T-cell (primary cell): Measurements from ENCODE around the gene SLC37A1. TPM values are rescaled to one million over a fixed set of nuclear protein-coding genes. Genes with fewer than 3 reads are reported as not detected.

Experiments used
- ATAC-seq, 4 experiments: fragments of 200-7000 bp in 3 of 4; fragments of 150-1000 bp in 1 of 4; cut with Tn5 transposase; replicated peaks in 1 of 4; 1 replicate in 3 of 4; 2 replicates in 1 of 4; pipeline ENCODE4 v1.10.0; 2021; ENCODE audit warnings: moderate library complexity in 3 of 4, mild to moderate bottlenecking in 2 of 4, moderate number of reproducible peaks in 1 of 4
- CTCF ChIA-PET, 2 donors: fragments of 300-600 bp; sonication (Branson Sonifier 250); formaldehyde crosslinking; loops; one replicate each; lab custom pipeline; 2022; ENCODE audit warnings: antibody characterized with exemption in 2 of 2; lab: Charles Lee
- POLR2A ChIA-PET, 2 donors: fragments of 300-600 bp; sonication (Branson Sonifier 250); formaldehyde crosslinking; loops; one replicate each; lab custom pipeline; 2022; ENCODE audit warnings: antibody characterized with exemption in 2 of 2; lab: Charles Lee
- DNase-seq, 35 experiments: peaks; one replicate each; pipeline versions ENCODE4 v3.0.0 to v3.0.0-alpha.2; 2013 to 2023
- H3K27ac ChIP-seq: one replicate; pipeline ENCODE4 v1.5.1; 2013; ENCODE audit warnings: low read length
- H3K27me3 ChIP-seq, 2 experiments: replicated peaks in 1 of 2; 1 replicate in 1 of 2; 2 replicates in 1 of 2; pipeline versions ENCODE4 v1.6.1 to v1.7.0; 2013; ENCODE audit warnings: low read length in 1 of 2, mixed read lengths in 1 of 2; ENCODE audit not compliant: control insufficient read depth in 2 of 2, insufficient read depth in 2 of 2; ENCODE audit errors: extremely low read depth in 1 of 2
- H3K36me3 ChIP-seq, 2 donors: 1 replicate in 1 of 2; 2 replicates in 1 of 2; pipeline versions ENCODE4 v1.6.1 to v1.7.0; 2013; ENCODE audit warnings: low read length in 1 of 2; ENCODE audit not compliant: control insufficient read depth in 2 of 2, insufficient read depth in 1 of 2; ENCODE audit errors: extremely low read depth in 1 of 2
- H3K4me1 ChIP-seq, 2 experiments: 1 replicate in 1 of 2; 2 replicates in 1 of 2; pipeline versions ENCODE4 v1.6.1 to v1.7.0; 2013; ENCODE audit warnings: low read length in 2 of 2, mixed read lengths in 1 of 2; ENCODE audit not compliant: insufficient read depth in 2 of 2, control insufficient read depth in 1 of 2; ENCODE audit errors: extremely low read depth in 1 of 2
- H3K4me3 ChIP-seq, 2 donors: 1 replicate in 1 of 2; 2 replicates in 1 of 2; pipeline versions ENCODE4 v1.5.1 to v1.7.0; 2013; ENCODE audit warnings: mild to moderate bottlenecking in 2 of 2, low read length in 1 of 2, moderate library complexity in 1 of 2; ENCODE audit not compliant: control insufficient read depth in 1 of 2; ENCODE audit errors: extremely low read depth in 1 of 2
- H3K9me3 ChIP-seq: 2 replicates; pipeline ENCODE4 v1.7.0; 2013
- H3K27ac Mint-ChIP-seq, 2 donors: one replicate each; pipeline ENCODE4 v1.8.0; 2020 to 2021; ENCODE audit warnings: mild to moderate bottlenecking in 2 of 2, mixed read lengths in 2 of 2
- H3K27me3 Mint-ChIP-seq, 2 donors: one replicate each; pipeline ENCODE4 v1.8.0; 2021 to 2022; ENCODE audit warnings: mixed read lengths in 2 of 2
- H3K36me3 Mint-ChIP-seq: one replicate; pipeline ENCODE4 v1.8.0; 2021; ENCODE audit warnings: mixed read lengths
- H3K4me1 Mint-ChIP-seq, 3 donors: one replicate each; pipeline ENCODE4 v1.8.0; 2020 to 2022; ENCODE audit warnings: mixed read lengths in 3 of 3, mild to moderate bottlenecking in 1 of 3
- H3K4me3 Mint-ChIP-seq, 3 donors: one replicate each; pipeline ENCODE4 v1.8.0; 2020 to 2022; ENCODE audit warnings: mild to moderate bottlenecking in 3 of 3, mixed read lengths in 3 of 3, moderate library complexity in 3 of 3
- H3K9me3 Mint-ChIP-seq, 3 donors: one replicate each; pipeline ENCODE4 v1.8.0; 2020 to 2022; ENCODE audit warnings: mixed read lengths in 3 of 3
- WGBS: methylation state at CpG from one replicate; pipeline ENCODE4 v1.1.5; 2013; ENCODE audit warnings: missing lambda C conversion rate; ENCODE audit not compliant: insufficient coverage; 5-methylcytosine and 5-hydroxymethylcytosine counted together
- total RNA-seq, 35 experiments: library from RNA in 6 of 35; stranded (reverse) in 6 of 35; fragments of 120-200 nt in 1 of 35; gene quantifications; one replicate each; pipeline versions ENCODE4 v1.2.1 to v1.2.4 and lab custom pipeline; 2013 to 2026

The SLC37A1 gene
- total RNA-seq, 5 donors from 2014 or later (not counting 1 experiment from before 2014, with no cell fraction given) = 18.7 to 26.3 (median 22.6) TPM

- H3K4me3 Mint-ChIP-seq = no peak overlapping the region
- DNase-seq (no peak), ATAC-seq (no peak)
- Histone ChIP-seq H3K9me3 (no peaks in the 10 kb centered on the region), H3K4me3 (no peak overlapping the region), H3K27ac (no peak overlapping the region), H3K4me1 (peaks cover 0 to 4% of the 10 kb centered on the region in 2 experiments), H3K36me3 (no peaks in the 10 kb centered on the region), H3K27me3 (peaks cover 0 to 30% of the 10 kb centered on the region in 2 experiments)
- no peaks in the 10 kb centered on the region for H3K27me3 Mint-ChIP-seq
- H3K4me1 Mint-ChIP-seq = no peaks in the 10 kb centered on the region
- ChIA-PET POLR2A (no interaction called here), CTCF (interaction anchor here in 1 of 2 donors (0.6 kb wide), 1 partner anchor 222 kb away, joined by 3 read pairs; no protein-coding TSS in a partner anchor)
- 86% methylated on average over 7 of the region's 11 CpGs for WGBS
- H3K27ac Mint-ChIP-seq = no peak overlapping the region
- H3K9me3 Mint-ChIP-seq = no peaks in the 10 kb centered on the region
- no peaks in the 10 kb centered on the region for H3K36me3 Mint-ChIP-seq
These were observed 84.6 kb downstream of the SLC37A1 start for GRCh38 chr21:42598159-42598735.

DNA sequence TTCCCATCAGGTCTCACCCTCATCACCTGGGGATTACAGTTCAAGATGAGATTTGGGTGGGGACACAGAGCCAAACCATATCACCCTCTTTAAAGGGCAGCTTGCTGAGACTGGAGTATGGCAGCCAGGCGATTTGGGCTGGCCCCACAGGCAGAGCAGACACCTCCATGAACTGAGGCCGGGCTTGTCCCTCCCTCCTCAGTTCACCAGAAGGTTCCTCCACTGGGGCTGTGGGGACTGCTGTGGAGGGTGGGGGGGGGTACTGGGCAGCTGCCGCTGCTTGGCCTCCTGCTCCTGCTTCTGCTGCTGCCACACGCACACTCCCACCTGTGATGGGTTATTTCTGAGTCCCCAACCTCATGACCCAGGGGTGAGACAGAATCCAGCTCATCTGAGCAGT lies 85.8 kb downstream of the SLC37A1 start:
- no peaks in the 10 kb centered on the region for H3K27me3 Mint-ChIP-seq
- H3K4me1 Mint-ChIP-seq = no peaks in the 10 kb centered on the region
- 100% methylated on average over 1 of the region's 4 CpGs for WGBS
- DNase-seq = no peak
- ChIA-PET POLR2A (no interaction called here), CTCF (no interaction called here)
- no peak overlapping the region for H3K4me3 Mint-ChIP-seq
- Histone ChIP-seq H3K27ac (no peak overlapping the region), H3K9me3 (no peaks in the 10 kb centered on the region), H3K4me3 (no peak overlapping the region), H3K4me1 (no peaks in the 10 kb centered on the region), H3K36me3 (no peaks in the 10 kb centered on the region), H3K27me3 (peaks cover 0 to 20% of the 10 kb centered on the region in 2 experiments)
- H3K27ac Mint-ChIP-seq = no peak overlapping the region
- H3K9me3 Mint-ChIP-seq = peaks cover 0 to 7% (median 0%) of the 10 kb centered on the region in 3 donors
- no peak for ATAC-seq
- H3K36me3 Mint-ChIP-seq = no peaks in the 10 kb centered on the region

- no peak overlapping the region for H3K27ac ChIP-seq
- WGBS = 71% methylated on average over 6 of the region's 8 CpGs
- no peaks in the 10 kb centered on the region for H3K9me3 ChIP-seq
- H3K4me1 ChIP-seq = no peaks in the 10 kb centered on the region
- peaks cover 0 to 15% of the 10 kb centered on the region in 2 experiments for H3K27me3 ChIP-seq
- no peak overlapping the region for H3K4me3 Mint-ChIP-seq
- H3K36me3 Mint-ChIP-seq = no peaks in the 10 kb centered on the region
- peaks cover 0 to 7% (median 0%) of the 10 kb centered on the region in 3 donors for H3K9me3 Mint-ChIP-seq
- no peak overlapping the region for H3K4me3 ChIP-seq
- ChIA-PET POLR2A (no interaction called here), CTCF (no interaction called here)
- no peaks in the 10 kb centered on the region for H3K27me3 Mint-ChIP-seq
- no peak for DNase-seq
- no peak for ATAC-seq
- H3K4me1 Mint-ChIP-seq = no peaks in the 10 kb centered on the region
- no peak overlapping the region for H3K27ac Mint-ChIP-seq
- no peaks in the 10 kb centered on the region for H3K36me3 ChIP-seq
These were observed 86.3 kb downstream of the SLC37A1 start for GRCh38 chr21:42599962-42600361.

GRCh38 chr21:42601656-42602055 lies 88.0 kb downstream of the SLC37A1 start:
- no peak overlapping the region for H3K27ac Mint-ChIP-seq
- H3K4me1 Mint-ChIP-seq = no peaks in the 10 kb centered on the region
- Histone ChIP-seq H3K4me1 (no peaks in the 10 kb centered on the region), H3K4me3 (no peak overlapping the region), H3K27me3 (peaks cover 0 to 6% of the 10 kb centered on the region in 2 experiments), H3K27ac (no peak overlapping the region), H3K36me3 (no peaks in the 10 kb centered on the region), H3K9me3 (peaks cover 2% of the 10 kb centered on the region)
- H3K36me3 Mint-ChIP-seq = peaks cover 4% of the 10 kb centered on the region
- ChIA-PET POLR2A (no interaction called here), CTCF (no interaction called here)
- H3K9me3 Mint-ChIP-seq = peaks cover 4 to 20% (median 12%) of the 10 kb centered on the region in 3 donors
- DNase-seq (no peak), ATAC-seq (no peak)
- H3K4me3 Mint-ChIP-seq = no peak overlapping the region
- no peaks in the 10 kb centered on the region for H3K27me3 Mint-ChIP-seq
- 80% methylated on average over 1 of the region's 4 CpGs for WGBS

GRCh38 chr21:42607102-42607501 lies 93.5 kb downstream of the SLC37A1 start:
- WGBS = 73% methylated on average over 4 of the region's 4 CpGs
- POLR2A ChIA-PET = no interaction called here

DNA sequence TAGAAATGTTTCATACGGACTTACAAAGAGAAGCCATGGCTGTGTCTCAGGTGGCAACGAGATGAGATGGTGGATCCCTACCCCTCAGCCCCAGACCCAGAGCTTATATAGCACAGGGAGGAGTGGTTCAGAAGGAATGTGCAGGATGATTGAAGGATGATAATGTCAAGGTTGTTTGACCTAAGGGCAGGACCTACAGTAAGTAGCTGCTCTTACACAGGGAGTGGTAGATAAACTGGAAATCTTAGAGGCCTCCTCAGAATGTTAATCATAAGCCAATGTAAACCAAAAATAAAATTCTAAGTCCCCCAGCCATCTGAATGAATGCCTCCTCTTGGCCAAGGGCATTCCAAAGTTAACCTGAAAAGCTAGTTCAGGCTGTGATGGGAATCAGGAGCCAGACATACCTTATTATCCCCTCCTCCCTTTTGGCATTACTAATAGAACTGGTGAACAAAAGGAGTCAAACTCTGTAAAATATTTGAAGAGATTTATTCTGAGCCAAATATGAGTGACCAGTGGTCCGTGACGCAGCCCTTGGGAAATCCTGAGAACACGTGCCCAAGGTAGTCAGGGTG lies 94.0 kb downstream of the SLC37A1 start:
- ChIA-PET POLR2A (interaction anchor here in 1 of 2 donors (0.6 kb wide), 1 partner anchor 189 kb away, joined by 3 read pairs; no protein-coding TSS in a partner anchor), CTCF (no interaction called here)
- H3K27me3 Mint-ChIP-seq = no peaks in the 10 kb centered on the region
- peaks cover 4% of the 10 kb centered on the region for H3K36me3 Mint-ChIP-seq
- H3K4me3 Mint-ChIP-seq = no peak overlapping the region
- H3K9me3 Mint-ChIP-seq = peaks cover 9 to 33% (median 12%) of the 10 kb centered on the region in 3 donors
- peaks cover 0 to 3% of the 10 kb centered on the region in 2 donors for H3K36me3 ChIP-seq
- no peak overlapping the region for H3K4me3 ChIP-seq
- DNase-seq = no peak
- H3K27ac Mint-ChIP-seq = no peak overlapping the region
- no peak overlapping the region for H3K27ac ChIP-seq
- ATAC-seq = no peak
- WGBS = no CpG with 5 or more reads among the region's 5 CpGs
- H3K9me3 ChIP-seq = peaks cover 2% of the 10 kb centered on the region
- H3K4me1 ChIP-seq = no peaks in the 10 kb centered on the region
- H3K27me3 ChIP-seq = no peaks in the 10 kb centered on the region
- peaks cover 4 to 10% (median 9%) of the 10 kb centered on the region in 3 donors for H3K4me1 Mint-ChIP-seq

More at GRCh38 chr21:42607102-42607501, 93.5 kb downstream of the SLC37A1 start:
- DNase-seq (no peak), ATAC-seq (no peak)
- CTCF ChIA-PET = no interaction called here
- peaks cover 4 to 10% (median 9%) of the 10 kb centered on the region in 3 donors for H3K4me1 Mint-ChIP-seq
- peaks cover 9 to 28% (median 12%) of the 10 kb centered on the region in 3 donors for H3K9me3 Mint-ChIP-seq
- Histone ChIP-seq H3K27ac (no peak overlapping the region), H3K4me1 (no peaks in the 10 kb centered on the region), H3K4me3 (no peak overlapping the region), H3K27me3 (no peaks in the 10 kb centered on the region), H3K9me3 (peaks cover 2% of the 10 kb centered on the region), H3K36me3 (peaks cover 0 to 3% of the 10 kb centered on the region in 2 donors)
- no peak overlapping the region for H3K4me3 Mint-ChIP-seq
- no peaks in the 10 kb centered on the region for H3K27me3 Mint-ChIP-seq
- H3K36me3 Mint-ChIP-seq = peaks cover 4% of the 10 kb centered on the region
- no peak overlapping the region for H3K27ac Mint-ChIP-seq
